ENCODE results near the gene FAM209A.

GRCh38 chr20:56517211-56517610 lies 7.3 kb upstream of the FAM209A start:
- no peak for TF ChIP-seq CTCF (IDR thresholded peaks at IDR 0.05; ENCODE audit: low read depth, low read length)
- no peak for TF ChIP-seq EZH2phosphoT487 (IDR thresholded peaks at IDR 0.05; ENCODE audit: low read depth)

Measured in OCI-LY3 (cell line).